Thyroid gland (tissue), 4 donors: ENCODE results near the gene ULK4. TPM values are rescaled to one million over a fixed set of nuclear protein-coding genes. Genes with fewer than 3 reads are reported as not detected.

Experiments used
- DNase-seq, 2 donors: peaks; one replicate each; pipeline ENCODE4 v3.0.0-alpha.2; 2019
- H3K27ac ChIP-seq, 3 donors: fragments of 200-600 bp; sonication (generic); 1 replicate in 2 of 3; 2 replicates in 1 of 3; pipeline ENCODE4 v1.5.1; 2016 to 2019; ENCODE audit warnings: mild to moderate bottlenecking in 1 of 3, moderate library complexity in 1 of 3
- H3K27me3 ChIP-seq: fragments of 200-600 bp; sonication (generic); one replicate; pipeline ENCODE4 v1.5.1; 2019
- H3K36me3 ChIP-seq, 2 donors: fragments of 200-600 bp; sonication (generic); one replicate each; pipeline ENCODE4 v1.5.1; 2016 to 2019
- H3K4me1 ChIP-seq, 2 donors: fragments of 200-600 bp; sonication (generic); one replicate each; pipeline ENCODE4 v1.5.1; 2017 to 2019
- H3K4me3 ChIP-seq, 3 donors: fragments of 200-600 bp; sonication (generic); replicated peaks in 1 of 3; 1 replicate in 2 of 3; 2 replicates in 1 of 3; pipeline ENCODE4 v1.5.1; 2016; ENCODE audit warnings: mild to moderate bottlenecking in 1 of 3
- H3K9me3 ChIP-seq: fragments of 200-600 bp; sonication (generic); one replicate; pipeline ENCODE4 v1.5.1; 2017
- CTCF ChIP-seq, 6 experiments: fragments of 200-600 bp in 3 of 6; fragments of 450-650 bp in 3 of 6; sonication (generic) in 3 of 6; IDR thresholded peaks; one replicate each; pipeline ENCODE4 v1.5.1; 2016 to 2019; ENCODE audit warnings: antibody characterized with exemption in 6 of 6, mild to moderate bottlenecking in 2 of 6, inconsistent platforms in 1 of 6, moderate library complexity in 1 of 6
- POLR2A ChIP-seq, 2 donors: fragments of 450-650 bp; IDR thresholded peaks; one replicate each; pipeline ENCODE4 v1.6.1; 2017; ENCODE audit warnings: antibody characterized with exemption in 2 of 2, mild to moderate bottlenecking in 2 of 2, moderate library complexity in 1 of 2
- WGBS, 2 donors: methylation state at CpG; one replicate each; pipeline ENCODE4 v1.1.5; 2017; 5-methylcytosine and 5-hydroxymethylcytosine counted together
- intact Hi-C: fragments of 100-400 bp; cut with DNase I; formaldehyde crosslinking; loops from one replicate; pipeline ENCODE4 v1.15.1; 2023
- total RNA-seq, 4 donors: library from RNA; depleted of rRNA; stranded (reverse); fragments of >200 nt; gene quantifications; one replicate each; pipeline ENCODE4 v1.2.3, GENCODE V29; 2016

Gene ULK4
- total RNA-seq, 4 donors from 2014 or later: 18.7 to 58.2 (median 43.3) TPM

- no peak for DNase-seq
- no peaks in the 10 kb centered on the region for H3K36me3 ChIP-seq
- H3K9me3 ChIP-seq: no peaks in the 10 kb centered on the region
- WGBS, 2 donors: 85 to 92% methylated on average over 8 of the region's 8 CpGs
- no peaks in the 10 kb centered on the region for H3K4me1 ChIP-seq
- TF ChIP-seq POLR2A (IDR thresholded peaks at IDR 0.05): no peak
- no peak for TF ChIP-seq CTCF (IDR thresholded peaks at IDR 0.05)
- no peaks in the 10 kb centered on the region for H3K27me3 ChIP-seq
- no peak overlapping the region for H3K4me3 ChIP-seq
- H3K27ac ChIP-seq: no peak overlapping the region
- intact Hi-C loops: no loop called here
These were observed 153.3 kb downstream of the ULK4 start for GRCh38 chr3:41808618-41809017.

GRCh38 chr3:41808152-41808551, 153.8 kb downstream of the ULK4 start:
- Histone ChIP-seq H3K27ac (no peak overlapping the region), H3K9me3 (no peaks in the 10 kb centered on the region), H3K36me3 (no peaks in the 10 kb centered on the region), H3K4me1 (no peaks in the 10 kb centered on the region), H3K4me3 (no peak overlapping the region), H3K27me3 (no peaks in the 10 kb centered on the region)
- TF ChIP-seq POLR2A (IDR thresholded peaks at IDR 0.05) (no peak), CTCF (IDR thresholded peaks at IDR 0.05) (no peak)
- DNase-seq: no peak
- intact Hi-C loops: no loop called here
- WGBS, 2 donors: 26 to 100% methylated on average over 1 of the region's 1 CpG

GRCh38 chr3:41794748-41795589, 166.9 kb downstream of the ULK4 start:
- intact Hi-C loops: no loop called here
- 79 to 87% methylated on average over 5 of the region's 5 CpGs for WGBS, 2 donors
- no peak for DNase-seq
- Histone ChIP-seq H3K27ac (no peak overlapping the region), H3K4me3 (no peak overlapping the region), H3K36me3 (no peaks in the 10 kb centered on the region), H3K9me3 (no peaks in the 10 kb centered on the region), H3K27me3 (no peaks in the 10 kb centered on the region), H3K4me1 (no peaks in the 10 kb centered on the region)
- TF ChIP-seq CTCF (IDR thresholded peaks at IDR 0.05) (no peak), POLR2A (IDR thresholded peaks at IDR 0.05) (no peak)

GRCh38 chr3:41792806-41793205, 169.1 kb downstream of the ULK4 start:
- WGBS, 2 donors: 84 to 94% methylated on average over 7 of the region's 7 CpGs

More at GRCh38 chr3:41792806-41793205, 169.1 kb downstream of the ULK4 start:
- DNase-seq: no peak
- H3K9me3 ChIP-seq: no peaks in the 10 kb centered on the region
- no peak overlapping the region for H3K27ac ChIP-seq
- no peaks in the 10 kb centered on the region for H3K4me1 ChIP-seq
- intact Hi-C loops: no loop called here
- H3K27me3 ChIP-seq: no peaks in the 10 kb centered on the region
- no peaks in the 10 kb centered on the region for H3K36me3 ChIP-seq
- TF ChIP-seq POLR2A (IDR thresholded peaks at IDR 0.05): no peak
- TF ChIP-seq CTCF (IDR thresholded peaks at IDR 0.05): no peak
- no peak overlapping the region for H3K4me3 ChIP-seq
